Retinal pigment epithelial cell (primary cell): ENCODE data around the gene NMD3.

Experiments used
- DNase-seq: peaks from one replicate; pipeline ENCODE4 v3.0.0-alpha.2; 2010; ENCODE audit warnings: low read depth
- H3K4me3 ChIP-seq: 2 replicates; pipeline ENCODE4 v1.5.1; 2011; ENCODE audit warnings: mild to moderate bottlenecking, low read length, control low read depth, moderate library complexity
- TF ChIP-seq, protein P1 (sequence below): conservative IDR thresholded peaks from 2 replicates; pipeline ENCODE4 v1.5.1; 2011; ENCODE audit warnings: low read depth, low read length, control low read depth, inconsistent platforms

The NMD3 gene

DNA sequence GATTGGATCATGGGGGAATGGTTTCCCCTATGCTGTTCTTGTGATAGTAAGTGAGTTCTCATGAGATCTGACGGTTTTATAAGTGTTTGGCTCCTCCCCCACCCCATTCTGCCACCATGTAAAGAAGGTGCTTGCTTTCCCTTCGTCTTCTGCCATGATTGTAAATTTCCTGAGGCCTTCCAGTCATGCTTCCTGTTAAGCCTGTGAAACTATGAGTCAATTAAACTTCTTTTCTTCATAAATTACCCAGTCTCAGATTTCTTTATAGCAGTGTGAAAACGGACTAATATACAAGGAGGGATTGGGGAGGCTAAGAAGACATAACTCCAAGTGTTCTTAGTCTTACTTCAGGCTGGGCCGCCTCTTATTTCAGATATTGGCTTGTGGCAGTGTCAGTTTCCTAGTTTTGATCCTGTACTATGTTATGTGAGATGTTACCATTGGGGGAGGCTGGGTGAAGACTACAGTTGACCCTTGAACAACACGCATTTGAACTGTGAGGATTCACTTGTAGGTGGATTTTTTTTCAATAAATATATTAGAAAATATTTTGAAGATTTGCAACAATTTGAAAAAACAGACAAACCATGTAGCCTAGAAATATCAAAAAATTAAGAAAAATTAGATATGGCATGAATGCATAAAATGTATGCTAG, 44.9 kb downstream of the NMD3 start:
- TF ChIP-seq, protein P1, sequence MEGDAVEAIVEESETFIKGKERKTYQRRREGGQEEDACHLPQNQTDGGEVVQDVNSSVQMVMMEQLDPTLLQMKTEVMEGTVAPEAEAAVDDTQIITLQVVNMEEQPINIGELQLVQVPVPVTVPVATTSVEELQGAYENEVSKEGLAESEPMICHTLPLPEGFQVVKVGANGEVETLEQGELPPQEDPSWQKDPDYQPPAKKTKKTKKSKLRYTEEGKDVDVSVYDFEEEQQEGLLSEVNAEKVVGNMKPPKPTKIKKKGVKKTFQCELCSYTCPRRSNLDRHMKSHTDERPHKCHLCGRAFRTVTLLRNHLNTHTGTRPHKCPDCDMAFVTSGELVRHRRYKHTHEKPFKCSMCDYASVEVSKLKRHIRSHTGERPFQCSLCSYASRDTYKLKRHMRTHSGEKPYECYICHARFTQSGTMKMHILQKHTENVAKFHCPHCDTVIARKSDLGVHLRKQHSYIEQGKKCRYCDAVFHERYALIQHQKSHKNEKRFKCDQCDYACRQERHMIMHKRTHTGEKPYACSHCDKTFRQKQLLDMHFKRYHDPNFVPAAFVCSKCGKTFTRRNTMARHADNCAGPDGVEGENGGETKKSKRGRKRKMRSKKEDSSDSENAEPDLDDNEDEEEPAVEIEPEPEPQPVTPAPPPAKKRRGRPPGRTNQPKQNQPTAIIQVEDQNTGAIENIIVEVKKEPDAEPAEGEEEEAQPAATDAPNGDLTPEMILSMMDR, result no peak
- no peak for DNase-seq
- no peak overlapping the region for H3K4me3 ChIP-seq

DNA sequence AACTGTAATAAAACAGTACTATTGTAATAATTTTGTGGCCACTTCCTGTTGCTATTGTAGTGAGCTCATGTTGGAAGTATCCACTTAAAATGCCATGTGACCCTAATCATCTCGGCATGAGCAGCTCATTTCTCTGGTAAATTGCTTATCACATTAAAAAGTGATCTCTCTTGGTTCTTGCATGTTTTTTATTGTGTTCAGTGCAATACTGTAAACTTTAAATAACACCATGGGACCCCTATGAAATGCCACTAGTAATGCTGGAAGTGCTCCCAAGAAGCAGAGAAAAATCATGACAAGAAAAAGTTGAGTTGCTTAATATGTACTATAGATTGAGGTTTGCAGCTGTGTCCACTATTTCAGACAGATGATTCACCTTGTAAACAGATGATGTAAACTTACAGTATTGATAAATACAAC, 45.6 kb downstream of the NMD3 start:
- H3K4me3 ChIP-seq, result no peak overlapping the region
- TF ChIP-seq, protein P1, result no peak
- peak; percentile 55 for DNase-seq

DNA sequence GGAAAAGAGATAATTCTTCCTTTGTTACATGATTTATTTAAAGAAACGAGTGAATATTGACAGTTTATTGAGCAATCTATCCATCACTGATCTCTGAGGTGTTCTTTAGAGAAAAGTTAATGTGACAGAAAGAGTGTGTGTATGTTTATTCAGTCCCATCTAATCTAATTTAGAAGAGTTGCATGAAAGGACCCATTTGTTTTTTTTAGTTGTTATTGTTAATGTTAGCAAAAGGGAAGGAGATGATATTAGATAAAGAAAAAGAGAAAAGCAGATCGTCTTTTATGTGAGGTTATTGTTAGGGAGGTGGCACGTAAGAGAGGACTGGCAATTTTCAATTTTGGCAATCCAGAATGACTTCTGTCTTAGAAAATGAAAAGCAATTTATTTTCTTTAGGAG, 46.5 kb downstream of the NMD3 start:
- no peak overlapping the region for H3K4me3 ChIP-seq
- DNase-seq, result no peak
- TF ChIP-seq, protein P1, result no peak

DNA sequence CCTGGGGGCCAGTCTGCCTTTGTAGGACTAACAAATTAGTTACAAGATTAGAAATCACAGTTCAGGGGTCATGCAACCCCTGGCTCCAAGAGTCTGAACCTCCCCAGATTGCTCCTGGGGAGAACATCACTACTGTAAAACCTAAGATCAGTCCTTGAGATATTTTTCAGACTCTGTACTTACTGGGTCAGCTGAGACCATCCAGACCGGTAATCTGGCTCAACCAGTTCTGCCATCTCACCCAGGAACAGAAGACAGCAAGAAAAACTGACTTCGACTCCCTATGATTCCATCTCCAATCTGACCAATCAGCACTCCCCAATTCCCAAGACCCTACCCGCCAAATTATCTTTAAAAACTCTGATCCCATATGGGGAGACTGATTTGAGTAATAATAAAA, 47.5 kb downstream of the NMD3 start:
- no peak for DNase-seq
- TF ChIP-seq, protein P1, result no peak
- no peak overlapping the region for H3K4me3 ChIP-seq

DNA sequence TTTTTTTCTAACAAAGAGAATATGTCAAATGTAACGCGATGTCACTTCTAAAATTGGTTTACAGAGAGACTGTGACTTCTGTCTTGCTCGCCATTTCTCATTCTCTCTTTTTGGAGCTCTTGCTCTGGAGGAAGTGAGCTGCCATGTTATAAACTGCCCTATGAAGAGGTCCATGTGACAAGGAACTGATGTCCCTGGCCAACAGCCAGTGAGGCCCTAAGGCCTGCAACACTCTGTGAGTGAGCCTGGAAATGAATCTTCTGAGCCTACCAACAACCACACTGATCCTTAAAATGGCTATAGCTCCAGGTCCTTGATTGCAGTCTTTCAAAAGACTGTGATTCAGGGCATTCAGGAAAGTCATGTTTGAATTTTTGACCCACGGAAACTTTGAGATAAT, 49.9 kb downstream of the NMD3 start:
- no peak for DNase-seq
- TF ChIP-seq, protein P1, result no peak
- no peak overlapping the region for H3K4me3 ChIP-seq

DNA sequence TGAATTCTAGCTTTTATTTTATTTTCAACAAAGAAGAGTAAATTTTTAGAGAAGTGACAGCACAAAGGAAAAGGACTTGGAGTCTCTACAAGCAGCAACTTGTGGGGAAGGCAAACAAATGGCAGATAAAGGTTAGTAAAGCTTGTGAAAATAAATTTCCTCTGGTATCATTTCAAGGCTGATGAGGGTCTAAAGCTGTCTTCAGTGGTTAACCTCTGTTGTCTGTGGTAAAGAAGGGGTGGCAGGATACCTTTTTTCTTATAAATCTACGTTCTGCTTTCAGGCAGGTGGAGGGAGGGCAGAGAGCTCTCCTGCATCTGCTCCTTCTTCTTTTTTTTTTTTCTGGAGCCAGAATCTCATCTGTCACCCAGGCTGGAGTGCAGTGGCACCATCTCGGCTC, 50.5 kb downstream of the NMD3 start:
- TF ChIP-seq, protein P1, result no peak
- DNase-seq, result no peak
- no peak overlapping the region for H3K4me3 ChIP-seq

DNA sequence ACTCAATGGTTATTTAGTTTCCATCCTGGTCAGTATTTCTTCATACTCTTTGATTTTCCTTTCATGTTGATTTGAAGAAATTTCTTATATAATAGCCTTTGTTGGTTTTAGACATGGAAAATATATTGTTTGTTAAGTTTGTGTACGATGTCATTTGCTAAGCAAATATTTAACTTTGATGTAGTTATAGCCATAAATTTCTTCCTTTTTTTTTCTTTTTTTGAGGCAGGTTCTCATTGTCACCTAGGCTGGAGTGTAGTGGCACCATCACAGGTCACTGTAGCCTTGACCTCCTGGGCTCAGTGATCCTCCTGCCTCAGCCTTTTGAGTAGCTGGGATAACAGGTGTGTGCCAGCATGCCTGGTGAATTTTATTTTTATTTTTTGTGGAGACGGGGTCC, 51.4 kb downstream of the NMD3 start:
- TF ChIP-seq, protein P1, result no peak
- DNase-seq, result no peak
- H3K4me3 ChIP-seq, result no peak overlapping the region
